GM23338 (cell line): ENCODE results near the gene MANBA.

Experiments
- CREB1 ChIP-seq: fragments of 250-450 bp; sonication (Bioruptor Pico); IDR thresholded peaks from 2 replicates; pipeline ENCODE4 v1.5.0; 2020; ENCODE audit warnings: low read depth, mild to moderate bottlenecking, moderate library complexity
- CTCF ChIP-seq, 2 experiments: fragments of 200-600 bp in 1 of 2; sonication (generic) in 1 of 2; conservative IDR thresholded peaks; 2 replicates each; pipeline versions ENCODE4 v1.5.1 to v1.6.1; 2016 to 2017; ENCODE audit warnings: antibody characterized with exemption in 2 of 2, low read depth in 2 of 2, mild to moderate bottlenecking in 2 of 2, moderate library complexity in 1 of 2
- EZH2 ChIP-seq: fragments of 200-600 bp; sonication (generic); IDR thresholded peaks from one replicate; pipeline ENCODE4 v1.8.0; 2017; ENCODE audit warnings: antibody characterized with exemption, mild to moderate bottlenecking, low read depth; ENCODE audit not compliant: unreplicated experiment
- EZH2phosphoT487 ChIP-seq: fragments of 200-600 bp; sonication (generic); IDR thresholded peaks from one replicate; pipeline ENCODE4 v1.8.1; 2018; ENCODE audit warnings: antibody characterized with exemption; ENCODE audit not compliant: unreplicated experiment
- POLR2AphosphoS5 ChIP-seq: IDR thresholded peaks from 2 replicates; pipeline ENCODE4 v1.6.1; 2016; ENCODE audit warnings: antibody characterized with exemption, low read depth
- STAT1 ChIP-seq: IDR thresholded peaks from one replicate; pipeline ENCODE4 v1.6.1; 2016; ENCODE audit warnings: antibody characterized with exemption; ENCODE audit not compliant: unreplicated experiment
- ZNF114 ChIP-seq: fragments of 250-450 bp; sonication (Bioruptor Pico); IDR thresholded peaks from 2 replicates; pipeline ENCODE4 v1.5.0; 2020; ENCODE audit warnings: mild to moderate bottlenecking, moderate library complexity

DNA sequence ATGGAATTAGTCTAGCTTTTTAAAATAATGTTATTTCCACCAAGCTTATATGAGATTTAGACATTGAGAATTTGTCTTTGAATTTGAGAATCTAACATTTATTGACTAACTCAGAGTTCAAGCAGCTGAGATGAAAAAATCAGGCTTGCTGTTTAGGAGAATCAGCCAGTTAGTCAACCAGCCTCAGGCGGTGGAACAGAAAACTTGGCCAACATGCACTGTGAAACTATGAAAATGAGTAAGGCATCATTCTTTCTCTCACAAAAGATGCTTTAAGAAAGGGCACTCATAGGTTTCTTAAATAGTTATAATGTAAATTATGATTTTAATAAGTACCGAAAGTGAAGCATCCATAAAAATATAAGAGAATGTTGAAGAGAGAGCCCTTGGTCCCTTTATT lies 175.4 kb downstream of the MANBA start:
- TF ChIP-seq STAT1, result no peak
- TF ChIP-seq EZH2, result no peak
- no peak for TF ChIP-seq POLR2AphosphoS5
- no peak for TF ChIP-seq CTCF (conservative IDR thresholded peaks at IDR 0.05; ENCODE audit: low read depth in 2 of 2)
- TF ChIP-seq EZH2phosphoT487, result no peak
- TF ChIP-seq CREB1 (CRISPR knock-in tag), result no peak
- TF ChIP-seq ZNF114, result no peak
